ENCODE measurements around the gene RIOK3.
"Not testable (repeated sequence)": the region's sequence is repeated elsewhere in the genome, so short reads cannot be mapped to it uniquely, and the experiment has no call there.

The RIOK3 gene

DNA sequence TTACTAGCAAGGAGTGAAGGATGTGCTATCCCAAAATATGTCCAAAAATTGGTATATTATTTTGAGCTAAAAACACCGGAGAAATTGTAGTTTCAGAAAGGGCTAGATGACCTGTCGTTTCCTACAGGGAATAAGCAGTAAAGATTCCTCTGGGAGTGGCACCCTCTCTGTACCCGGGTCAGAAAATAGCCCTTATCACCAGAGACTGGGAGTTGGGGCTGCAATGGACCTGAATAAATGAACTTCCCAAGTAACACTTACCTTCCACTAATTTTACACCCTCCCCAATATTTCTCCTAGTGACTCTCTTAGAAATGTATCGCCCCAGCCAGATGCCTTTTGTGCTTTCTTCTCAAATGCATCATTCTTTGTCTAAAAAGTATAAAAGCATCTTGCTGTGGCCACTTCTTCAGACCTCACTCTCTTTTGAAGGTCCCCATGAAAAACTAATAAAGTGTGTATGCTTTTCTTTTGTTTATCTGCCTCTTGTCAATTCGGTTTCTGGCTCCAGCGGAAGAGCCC lies 49.5 kb downstream of the RIOK3 start:
- H3K9me3 Mint-ChIP-seq, result no peaks in the 10 kb centered on the region

DNA sequence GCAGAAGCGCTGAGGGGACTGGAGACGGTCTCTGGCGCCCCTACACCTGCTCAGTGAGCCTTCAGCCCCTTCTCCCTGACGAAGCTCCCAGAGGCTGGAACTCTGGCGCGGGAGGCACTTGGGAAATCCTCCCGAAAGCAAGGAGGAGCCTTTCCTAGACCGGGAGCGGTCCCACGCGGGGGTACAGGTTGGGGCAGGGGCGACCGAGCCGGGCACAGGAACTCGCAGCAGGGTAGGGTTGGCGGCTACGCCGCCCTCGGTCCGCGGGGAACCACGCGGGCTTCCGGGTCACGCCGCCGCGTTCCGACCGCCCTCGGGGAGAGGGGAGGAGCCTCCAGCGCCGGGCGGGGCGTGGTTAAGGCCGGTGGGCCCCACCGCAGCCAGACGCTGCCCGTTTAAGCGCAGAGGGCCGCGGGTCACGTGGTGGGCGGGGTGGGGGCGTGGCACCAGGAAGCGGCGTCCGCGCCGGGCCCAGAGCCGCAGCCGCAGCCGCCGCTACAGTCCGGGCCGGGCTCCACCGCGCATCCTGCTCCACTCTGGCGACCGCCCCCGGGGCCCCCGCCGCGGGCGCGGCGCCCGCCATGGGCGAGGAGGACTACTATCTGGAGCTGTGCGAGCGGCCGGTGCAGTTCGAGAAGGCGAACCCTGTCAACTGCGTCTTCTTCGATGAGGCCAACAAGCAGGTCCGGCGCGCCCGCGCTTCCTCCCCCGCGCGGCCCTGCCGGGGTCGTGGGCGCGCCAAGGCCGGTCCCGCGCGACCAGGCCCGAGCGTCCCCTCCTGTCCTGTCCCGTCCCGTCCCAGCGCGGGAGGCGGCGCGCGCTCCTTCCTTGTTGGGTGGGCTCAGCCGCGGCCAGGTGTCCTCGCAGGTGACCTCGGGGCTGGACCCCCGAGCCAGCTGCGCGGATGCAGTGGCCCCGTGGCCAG lies 50.2 kb downstream of the RIOK3 start, which contains the start of gene RMC1:
Gene RMC1, plus strand, starts transcription at position 474 of the 925 bp plus-strand sequence. Its CDS starts 108 bp downstream, at position 582.
- ATAC-seq, result peak; percentile 97
- Mint-ChIP-seq H3K4me3 (peak within 1 kb of the TSS; percentile 93), H3K4me1 (peaks cover 60% of the 10 kb centered on the region), H3K9me3 (no peaks in the 10 kb centered on the region), H3K27ac (peak within 1 kb of the TSS; percentile 92), H3K36me3 (peaks cover 12% of the 10 kb centered on the region), H3K27me3 (no peaks in the 10 kb centered on the region)

More for the DNA sequence above, 49.5 kb downstream of the RIOK3 start:
- Mint-ChIP-seq H3K4me1 (peaks cover 60% of the 10 kb centered on the region), H3K27me3 (no peaks in the 10 kb centered on the region), H3K4me3 (peak overlapping the region; percentile 89), H3K27ac (peak overlapping the region; percentile 92), H3K36me3 (peaks cover 6% of the 10 kb centered on the region)
- ATAC-seq, result no peak

DNA sequence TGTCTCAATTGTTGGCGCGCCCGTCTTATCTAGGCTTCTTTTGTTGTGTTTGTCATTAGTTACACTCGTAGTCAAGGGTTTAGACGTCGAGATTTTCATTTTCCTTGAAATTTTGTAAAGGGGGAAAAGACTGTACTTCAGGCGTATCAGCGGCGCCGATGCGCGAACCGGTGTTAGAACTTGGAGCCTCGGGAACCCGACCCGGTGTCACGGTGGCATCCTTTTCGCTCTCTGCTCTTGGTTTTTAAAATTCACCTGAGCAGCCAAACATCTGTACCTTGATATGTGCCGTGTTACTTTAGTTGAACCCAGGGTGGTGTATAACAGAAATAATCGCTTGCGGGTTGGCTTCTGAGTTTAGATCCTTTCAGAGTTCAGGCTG lies 50.9 kb downstream of the RIOK3 start:
- Mint-ChIP-seq H3K27me3 (no peaks in the 10 kb centered on the region), H3K4me3 (peak overlapping the region; percentile 93), H3K4me1 (peaks cover 59% of the 10 kb centered on the region), H3K27ac (peak overlapping the region; percentile 92), H3K9me3 (no peaks in the 10 kb centered on the region), H3K36me3 (peaks cover 19% of the 10 kb centered on the region)
- ATAC-seq, result no peak

DNA sequence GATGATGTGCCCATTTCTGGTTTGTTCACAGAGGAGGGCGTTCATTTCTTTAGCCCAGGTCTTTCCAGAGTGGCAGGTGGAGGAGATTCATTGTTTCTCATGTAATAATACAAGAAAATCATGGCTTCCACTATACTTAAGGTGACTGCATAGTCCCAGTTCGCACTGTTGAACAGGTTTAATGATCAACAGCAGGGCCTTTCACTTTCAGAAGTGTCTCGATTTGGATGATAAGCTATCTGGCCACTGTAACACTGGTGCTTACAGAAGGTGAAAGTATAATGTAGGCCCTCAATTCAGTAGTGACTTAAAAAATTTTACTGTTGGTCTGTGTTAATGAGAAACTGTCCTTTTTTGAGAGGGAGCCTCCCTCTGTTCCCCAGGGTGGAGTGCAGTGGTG lies 51.6 kb downstream of the RIOK3 start:
- Mint-ChIP-seq H3K27ac (peak overlapping the region; percentile 92), H3K4me1 (peaks cover 52% of the 10 kb centered on the region), H3K4me3 (peak overlapping the region; percentile 93), H3K36me3 (peaks cover 20% of the 10 kb centered on the region), H3K9me3 (no peaks in the 10 kb centered on the region), H3K27me3 (no peaks in the 10 kb centered on the region)
- ATAC-seq, result no peak

DNA sequence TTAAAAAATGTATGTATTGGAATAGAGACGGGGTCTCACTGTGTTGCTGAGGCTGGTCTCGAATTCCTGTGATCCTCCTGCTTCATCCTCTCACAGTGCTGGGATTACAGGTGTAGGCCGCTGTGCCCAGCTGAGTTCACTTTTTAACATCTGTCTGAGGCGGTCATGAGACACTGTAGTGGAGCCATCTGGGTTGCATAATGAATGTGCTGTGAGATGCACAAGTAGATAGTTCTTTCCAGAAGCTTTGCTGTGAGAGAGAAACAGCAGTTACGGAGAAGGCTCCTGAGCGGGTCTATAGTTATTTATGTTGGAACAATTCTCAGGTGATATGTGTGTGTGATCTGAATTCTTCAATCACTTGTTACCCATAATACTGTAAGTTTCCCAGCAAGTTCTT lies 53.3 kb downstream of the RIOK3 start:
- no peak overlapping the region for H3K27ac Mint-ChIP-seq
- no peak for ATAC-seq
- no peaks in the 10 kb centered on the region for H3K27me3 Mint-ChIP-seq
- H3K36me3 Mint-ChIP-seq, result peaks cover 33% of the 10 kb centered on the region
- H3K9me3 Mint-ChIP-seq, result no peaks in the 10 kb centered on the region
- H3K4me3 Mint-ChIP-seq, result no peak overlapping the region
- H3K4me1 Mint-ChIP-seq, result peaks cover 44% of the 10 kb centered on the region

DNA sequence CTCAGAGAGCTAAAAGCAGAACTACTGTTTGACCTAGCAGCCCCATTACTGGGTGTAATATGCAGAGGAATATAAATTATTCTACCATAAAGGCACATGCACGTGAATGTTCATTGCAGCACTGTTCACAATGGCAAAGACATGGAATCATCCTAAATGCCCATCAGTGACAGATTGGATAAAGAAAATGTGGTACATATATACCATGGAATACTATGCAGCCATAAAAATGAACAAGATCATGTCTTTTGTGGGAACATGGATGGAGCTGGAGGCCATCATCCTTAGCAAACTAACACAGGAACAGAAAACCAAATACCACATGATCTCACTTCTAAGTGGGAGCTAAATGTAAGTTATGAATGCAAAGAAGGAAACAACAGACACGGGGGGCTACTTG lies 57.8 kb downstream of the RIOK3 start:
- not testable (repeated sequence) for H3K4me3 Mint-ChIP-seq

DNA sequence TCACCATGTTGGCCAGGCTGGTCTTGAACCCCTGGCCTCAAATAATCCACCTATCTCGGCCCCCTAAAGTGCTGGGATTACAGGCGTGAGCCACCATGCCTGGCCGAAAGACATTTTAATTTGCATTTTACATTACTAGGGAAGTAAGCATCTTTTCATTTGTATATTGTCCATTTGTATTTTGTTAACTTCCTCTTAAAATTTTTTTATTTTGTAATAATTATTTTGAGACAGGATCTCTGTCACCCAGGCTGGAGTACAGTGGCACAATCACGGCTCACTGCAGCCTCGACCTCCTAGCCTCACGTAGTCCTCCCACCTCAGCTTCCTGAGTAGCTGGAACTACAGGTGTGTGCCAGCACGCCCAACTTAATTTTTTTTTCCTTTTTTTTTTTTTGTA lies 59.1 kb downstream of the RIOK3 start:
- H3K4me3 Mint-ChIP-seq, H3K27me3 Mint-ChIP-seq, H3K9me3 Mint-ChIP-seq, ATAC-seq: not testable (repeated sequence)
- peak overlapping the region; percentile 76 for H3K27ac Mint-ChIP-seq
- peaks cover 52% of the 10 kb centered on the region for H3K4me1 Mint-ChIP-seq
- peaks cover 59% of the 10 kb centered on the region for H3K36me3 Mint-ChIP-seq

More for the DNA sequence above, 57.8 kb downstream of the RIOK3 start:
- peaks cover 55% of the 10 kb centered on the region for H3K36me3 Mint-ChIP-seq
- not testable (repeated sequence) for H3K9me3 Mint-ChIP-seq, ATAC-seq, H3K27me3 Mint-ChIP-seq, H3K27ac Mint-ChIP-seq
- peaks cover 50% of the 10 kb centered on the region for H3K4me1 Mint-ChIP-seq

DNA sequence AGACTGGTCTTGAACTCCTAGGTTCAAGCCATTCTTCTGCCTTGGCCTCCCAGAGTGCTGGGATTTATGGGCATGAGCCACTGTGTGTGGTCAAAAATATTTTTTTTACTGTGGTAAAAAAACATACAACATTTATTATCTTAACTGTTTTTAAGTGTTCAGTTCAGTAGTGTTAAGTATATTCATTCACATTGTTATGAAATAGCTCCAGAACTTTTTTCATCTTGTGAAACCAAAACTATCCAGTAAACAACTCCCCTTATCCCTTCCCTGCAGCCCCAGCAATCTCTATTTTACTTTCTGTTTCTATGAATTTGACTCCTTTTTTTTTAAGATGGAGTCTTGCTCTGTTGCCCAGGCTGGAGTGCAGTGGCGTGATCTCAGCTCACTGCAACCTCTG lies 59.6 kb downstream of the RIOK3 start:
- Mint-ChIP-seq H3K27ac (peak overlapping the region; percentile 76), H3K4me1 (peaks cover 48% of the 10 kb centered on the region), H3K4me3 (no peak overlapping the region), H3K27me3 (no peaks in the 10 kb centered on the region), H3K36me3 (peaks cover 63% of the 10 kb centered on the region), H3K9me3 (no peaks in the 10 kb centered on the region)
- no peak for ATAC-seq

DNA sequence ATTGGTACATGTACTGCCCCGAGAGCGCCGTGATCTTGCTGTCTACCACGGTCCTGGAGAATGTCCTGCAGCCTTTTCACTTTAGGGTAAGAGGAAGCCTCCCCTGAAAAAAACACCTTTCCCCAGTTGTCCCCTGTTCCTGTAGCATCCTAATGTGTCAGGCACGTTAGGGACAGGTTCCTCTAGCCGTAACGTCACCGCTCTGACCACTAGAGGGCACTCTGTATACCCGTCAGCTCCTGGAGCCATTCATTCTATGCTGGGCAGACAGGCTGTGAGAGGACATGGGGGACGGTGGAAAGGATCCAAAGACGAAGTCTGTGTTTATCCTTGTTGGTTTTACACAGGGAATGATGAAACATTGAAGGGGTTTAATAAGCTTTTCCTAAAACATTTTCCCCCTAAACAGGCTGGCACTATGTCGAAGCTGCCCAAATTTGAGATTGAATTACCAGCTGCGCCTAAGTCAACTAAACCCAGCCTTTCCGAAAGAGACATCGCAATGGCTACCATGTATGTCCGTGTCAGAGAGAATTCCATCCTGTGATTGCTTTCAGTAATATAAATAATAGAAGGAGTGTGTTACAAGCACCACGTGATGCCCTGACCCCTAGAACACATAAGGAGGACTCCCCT lies 62.9 kb downstream of the RIOK3 start:
- ATAC-seq, result peak; percentile 86
- Mint-ChIP-seq H3K27me3 (no peaks in the 10 kb centered on the region), H3K9me3 (no peaks in the 10 kb centered on the region), H3K36me3 (peaks cover 65% of the 10 kb centered on the region), H3K27ac (peak overlapping the region; percentile 32), H3K4me3 (no peak overlapping the region), H3K4me1 (peaks cover 36% of the 10 kb centered on the region)

DNA sequence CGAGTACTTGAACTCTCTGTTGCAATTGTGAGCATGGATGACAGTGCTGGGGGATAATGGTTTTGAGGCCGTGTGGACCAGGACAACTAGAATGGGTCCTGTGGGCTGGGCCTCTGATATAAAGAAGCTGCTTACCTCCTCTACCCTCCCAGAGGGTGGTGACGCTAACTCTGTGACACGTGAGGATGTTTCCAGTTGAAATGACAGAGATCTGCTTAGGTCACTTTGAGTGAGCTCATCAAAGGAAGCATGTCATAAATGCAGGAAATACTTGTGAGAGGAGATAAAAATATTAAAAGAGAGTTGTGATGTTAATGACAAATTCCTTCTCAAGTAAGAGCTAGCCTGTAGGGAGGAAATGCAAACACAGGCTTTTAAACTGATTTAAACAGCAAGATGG lies 66.6 kb downstream of the RIOK3 start:
- no peak for ATAC-seq
- Mint-ChIP-seq H3K9me3 (no peaks in the 10 kb centered on the region), H3K27ac (no peak overlapping the region), H3K27me3 (no peaks in the 10 kb centered on the region), H3K4me1 (peaks cover 26% of the 10 kb centered on the region), H3K36me3 (peaks cover 75% of the 10 kb centered on the region), H3K4me3 (no peak overlapping the region)

DNA sequence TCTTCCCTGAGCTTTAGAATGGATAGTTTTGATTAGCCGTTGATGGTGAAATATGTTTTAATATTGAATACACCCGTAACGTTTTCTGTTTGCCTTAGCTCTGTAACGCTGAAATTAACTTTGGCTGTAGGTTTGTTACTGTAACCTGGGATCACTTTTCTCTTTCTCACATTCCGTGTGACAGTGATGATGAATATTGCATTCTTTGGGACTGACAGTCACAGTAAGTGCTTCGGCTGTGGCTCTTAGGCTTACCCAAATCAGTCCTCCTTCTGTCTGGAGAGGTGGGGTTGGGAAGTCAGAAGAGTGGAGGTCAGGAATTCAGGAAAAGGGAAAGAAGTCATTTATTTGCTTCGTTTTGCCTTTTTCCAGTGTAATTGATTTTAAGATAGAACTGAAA lies 68.2 kb downstream of the RIOK3 start:
- peaks cover 73% of the 10 kb centered on the region for H3K36me3 Mint-ChIP-seq
- no peaks in the 10 kb centered on the region for H3K9me3 Mint-ChIP-seq
- no peaks in the 10 kb centered on the region for H3K27me3 Mint-ChIP-seq
- H3K4me1 Mint-ChIP-seq, result peaks cover 14% of the 10 kb centered on the region
- no peak overlapping the region for H3K4me3 Mint-ChIP-seq
- H3K27ac Mint-ChIP-seq, result no peak overlapping the region
- ATAC-seq, result no peak

DNA sequence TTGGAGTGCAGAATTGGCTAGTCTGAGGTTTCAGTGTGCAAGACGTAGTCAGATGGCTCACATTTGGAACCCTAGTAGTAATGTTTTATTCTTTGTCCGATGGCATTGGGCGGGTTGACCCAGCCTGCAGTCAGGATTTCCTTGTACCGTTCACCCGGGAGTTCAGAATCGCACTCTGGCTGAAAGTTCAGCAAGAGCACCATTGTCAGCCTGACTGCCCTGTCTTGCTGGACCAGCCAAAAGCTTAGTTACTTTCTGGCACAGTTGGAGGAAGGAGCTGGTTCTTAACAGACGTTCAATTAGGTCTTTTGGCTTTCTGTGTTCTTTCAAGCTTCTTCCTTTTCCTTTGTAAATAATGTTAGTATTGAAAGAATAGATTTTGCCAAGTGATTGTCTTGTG lies 68.8 kb downstream of the RIOK3 start:
- Mint-ChIP-seq H3K27ac (no peak overlapping the region), H3K36me3 (peaks cover 77% of the 10 kb centered on the region), H3K4me3 (no peak overlapping the region), H3K4me1 (peaks cover 13% of the 10 kb centered on the region), H3K27me3 (no peaks in the 10 kb centered on the region), H3K9me3 (no peaks in the 10 kb centered on the region)
- ATAC-seq, result no peak

DNA sequence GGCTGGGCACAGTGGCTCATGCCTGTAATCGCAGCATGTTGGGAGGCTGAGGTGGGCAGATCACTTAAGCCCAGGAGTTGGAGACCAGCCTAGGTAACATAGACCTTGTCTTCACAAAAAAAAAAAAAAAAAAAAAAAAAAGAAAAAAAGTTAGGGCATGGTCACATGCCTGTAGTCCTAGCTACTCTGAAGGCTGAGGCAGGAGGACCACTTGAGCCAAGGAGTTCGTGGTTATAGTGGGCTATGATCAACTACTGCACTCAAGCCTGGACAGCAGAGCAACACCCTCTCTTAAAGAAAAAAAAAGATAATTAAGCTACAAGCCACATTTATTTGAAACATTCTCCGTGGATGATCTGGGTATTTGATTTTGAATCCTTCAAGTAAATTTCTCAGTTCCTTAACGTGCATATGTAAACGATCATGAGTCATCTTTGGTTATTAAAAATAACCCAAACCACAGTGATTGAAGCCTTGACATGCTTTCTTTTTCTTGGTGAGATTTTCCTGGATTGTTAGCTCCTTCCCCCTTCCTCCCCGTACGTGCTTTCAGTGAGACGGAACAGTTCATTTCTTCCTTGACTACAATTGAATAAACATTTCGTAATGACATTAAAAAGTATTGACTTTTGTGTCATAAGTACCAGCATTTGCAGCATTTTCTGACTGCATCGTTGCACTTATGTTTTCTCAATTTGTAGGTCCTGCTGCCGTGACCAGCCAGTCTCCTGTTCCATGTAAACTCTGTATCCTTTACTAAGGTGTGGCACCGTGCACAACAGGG lies 70.5 kb downstream of the RIOK3 start:
- peak; percentile 66 for ATAC-seq
- H3K4me3 Mint-ChIP-seq, result no peak overlapping the region
- peak overlapping the region; percentile 55 for H3K27ac Mint-ChIP-seq
- H3K36me3 Mint-ChIP-seq, result peaks cover 74% of the 10 kb centered on the region
- H3K4me1 Mint-ChIP-seq, result peaks cover 13% of the 10 kb centered on the region
- H3K9me3 Mint-ChIP-seq, result no peaks in the 10 kb centered on the region
- no peaks in the 10 kb centered on the region for H3K27me3 Mint-ChIP-seq

DNA sequence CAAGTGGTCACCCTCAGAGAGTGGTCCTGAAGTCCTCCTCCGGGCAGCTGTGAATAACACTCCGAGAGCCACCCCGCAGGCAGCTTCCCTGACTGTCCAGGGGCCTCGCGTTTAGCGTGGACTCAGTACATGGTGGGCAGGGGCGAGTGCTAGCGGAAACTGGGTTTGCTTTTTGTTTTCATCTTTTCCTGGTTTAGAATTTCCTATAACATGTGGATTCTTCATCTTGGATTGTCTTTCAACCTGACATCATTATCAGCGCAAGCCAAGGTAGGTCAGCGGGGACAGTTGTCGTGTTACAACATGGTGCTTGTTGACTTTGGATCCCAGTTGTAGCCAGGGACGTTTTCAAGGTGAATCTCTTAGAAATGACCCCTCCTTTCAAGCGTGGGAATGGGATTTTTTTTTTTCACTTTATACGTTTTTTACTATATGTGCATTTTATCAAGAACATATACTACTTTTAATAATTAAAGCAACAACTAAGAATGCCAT lies 71.2 kb downstream of the RIOK3 start:
- H3K9me3 Mint-ChIP-seq, result no peaks in the 10 kb centered on the region
- H3K4me1 Mint-ChIP-seq, result peaks cover 16% of the 10 kb centered on the region
- no peaks in the 10 kb centered on the region for H3K27me3 Mint-ChIP-seq
- H3K36me3 Mint-ChIP-seq, result peaks cover 74% of the 10 kb centered on the region
- no peak overlapping the region for H3K4me3 Mint-ChIP-seq
- H3K27ac Mint-ChIP-seq, result peak overlapping the region; percentile 55
- no peak for ATAC-seq
